NCI-H345 treated with DMSO at 0.1 percent for 48 hours (cell line): ENCODE measurements around the gene ZFAND3.

Experiments
- DNase-seq: peaks from one replicate; lab custom pipeline; 2025; ENCODE audit not compliant: unreplicated experiment; lab: John Stamatoyannopoulos, UW

Gene ZFAND3

DNA sequence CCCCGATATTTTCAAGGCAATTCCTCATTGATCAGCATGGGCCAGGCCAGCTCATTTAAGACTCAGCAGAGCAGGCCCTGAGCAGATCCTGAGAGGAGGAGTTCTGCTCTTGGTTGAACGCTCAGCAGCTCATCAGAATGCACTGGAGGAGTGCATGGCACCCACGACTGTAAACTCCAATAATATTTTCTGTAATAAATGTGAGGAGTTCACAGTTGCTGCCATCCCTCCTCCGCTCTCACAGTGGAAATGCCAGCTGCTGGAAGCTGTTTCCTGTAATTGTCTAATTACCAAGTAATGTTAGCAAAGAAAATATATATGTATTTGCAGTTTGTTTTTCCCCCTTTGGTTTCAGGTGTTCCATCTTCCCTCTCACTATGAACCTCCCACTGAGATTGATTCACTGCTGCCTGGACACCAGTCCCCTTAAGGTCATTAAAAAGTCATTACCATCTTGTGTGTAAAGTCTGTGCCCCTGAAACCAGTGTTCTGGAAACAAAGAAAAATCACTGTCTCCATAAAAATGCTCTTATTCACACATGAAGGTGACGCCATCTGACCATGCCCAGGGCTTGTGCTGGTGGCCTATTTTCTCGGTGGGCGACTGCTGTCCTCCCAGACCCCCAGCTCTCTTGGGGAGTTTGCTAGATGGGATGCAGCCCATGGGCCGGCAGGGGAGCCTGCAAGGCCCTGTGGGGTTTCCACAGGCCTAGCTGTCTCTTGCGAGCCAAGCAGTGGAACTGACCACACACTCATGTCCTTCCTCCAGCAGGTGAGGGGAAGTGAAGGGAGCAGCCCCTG is 374.2 kb downstream of the ZFAND3 start:
- DNase-seq = no peak

DNA sequence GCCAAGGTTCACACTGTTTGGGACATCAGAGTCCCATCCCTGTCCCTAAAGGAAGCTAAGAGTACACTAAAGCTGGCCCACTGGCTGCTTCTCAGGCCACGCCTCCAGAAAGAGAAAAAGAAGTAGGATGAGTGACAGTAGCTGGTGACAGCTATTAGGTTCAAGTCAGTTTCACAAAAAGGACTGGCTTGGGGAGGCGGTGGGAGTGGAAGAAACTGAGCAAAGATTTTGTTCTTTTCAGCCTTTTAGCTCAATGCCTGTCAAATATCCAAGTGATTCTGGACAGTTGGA is 374.7 kb downstream of the ZFAND3 start:
- no peak for DNase-seq

DNA sequence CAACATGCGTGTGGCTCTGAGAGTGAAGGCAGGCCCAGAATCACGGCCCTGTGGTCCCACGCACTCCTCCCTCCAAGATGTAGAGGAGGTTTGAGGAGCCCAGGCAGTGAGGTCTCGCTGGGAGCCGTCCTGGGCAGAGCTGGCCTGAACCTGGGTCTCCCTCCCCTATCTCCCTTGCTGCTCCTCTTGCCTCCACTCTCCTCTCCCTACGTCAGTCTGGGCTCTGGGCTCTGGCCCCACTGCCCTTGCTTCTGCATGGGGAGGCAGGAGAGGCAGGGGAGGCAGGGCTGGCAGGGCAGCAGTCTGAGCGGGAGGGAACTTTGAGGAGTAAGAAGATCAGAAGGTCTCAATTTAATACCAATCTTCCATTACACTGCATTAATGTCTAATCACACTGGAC is 375.1 kb downstream of the ZFAND3 start:
- no peak for DNase-seq

DNA sequence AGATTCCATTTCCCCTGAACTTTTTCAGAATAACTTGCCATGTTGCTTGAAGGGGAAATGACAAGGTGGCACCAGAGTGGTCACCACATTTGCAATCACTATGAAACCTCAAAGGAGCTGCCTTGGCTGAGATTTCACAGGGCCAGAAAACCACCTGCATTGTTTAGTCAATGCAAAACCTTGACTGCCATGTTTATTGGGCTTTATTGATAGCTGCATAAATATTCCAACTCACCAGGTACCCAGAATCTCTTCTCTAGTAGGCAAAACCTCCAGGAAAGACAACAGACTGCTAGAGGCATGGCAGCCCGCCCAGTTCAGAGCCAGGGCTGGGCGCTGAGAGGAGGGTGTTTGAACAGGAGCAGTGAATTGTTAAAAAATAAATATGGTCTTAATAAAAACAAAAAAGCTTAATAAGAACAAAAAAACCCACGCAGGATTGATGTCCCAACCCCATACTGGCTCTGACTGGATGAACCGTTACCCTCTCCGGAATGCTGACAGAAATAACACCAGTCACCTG is 375.6 kb downstream of the ZFAND3 start:
- no peak for DNase-seq

DNA sequence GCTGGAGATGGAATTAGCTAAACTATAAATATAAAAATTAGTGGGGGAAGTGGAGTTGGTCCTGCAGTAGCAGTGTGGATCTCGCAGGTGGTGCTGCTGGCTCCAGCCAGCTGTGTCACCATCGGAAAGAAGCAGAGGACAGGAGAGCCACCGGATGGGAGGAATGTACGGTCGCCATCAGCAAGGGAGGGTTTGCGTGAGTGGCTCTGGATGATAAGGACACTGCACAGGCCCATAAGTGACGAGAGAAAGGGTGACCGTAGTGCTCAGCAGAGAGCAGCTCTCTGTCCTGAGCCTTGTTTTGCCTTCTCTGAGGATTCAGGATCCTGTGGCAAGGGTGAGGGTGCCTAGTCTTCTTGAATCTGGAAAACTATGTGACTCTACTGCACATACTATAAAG is 378.7 kb downstream of the ZFAND3 start:
- no peak for DNase-seq
